GM18520 (cell line): ENCODE data around the gene C4BPB.

Source experiments
- ATAC-seq: cut with Tn5 transposase; IDR thresholded peaks from one replicate; pipeline ENCODE4 v1.9.1; 2021; ENCODE audit not compliant: unreplicated experiment

C4BPB gene

DNA sequence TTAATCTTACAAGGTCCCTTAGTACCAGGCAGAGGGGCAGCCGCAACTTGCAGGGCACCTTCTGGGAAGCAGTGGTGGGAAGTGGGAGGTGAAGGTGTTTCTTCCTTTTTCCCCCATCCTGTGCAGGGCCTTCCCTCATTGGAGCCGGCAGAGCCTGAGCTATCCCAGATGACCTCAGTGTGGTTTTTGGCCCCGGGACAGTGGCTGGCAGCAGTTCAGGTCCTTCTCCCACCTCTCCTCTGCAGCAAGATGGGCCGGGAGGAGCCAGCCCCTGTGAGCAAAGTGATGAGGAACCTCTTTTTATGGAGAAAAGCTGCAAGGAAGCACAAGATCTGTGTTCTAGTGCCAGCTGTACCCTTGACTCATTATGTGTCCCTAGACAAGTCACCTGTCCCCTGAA, 28.8 kb upstream of the C4BPB start:
- ATAC-seq: no peak

DNA sequence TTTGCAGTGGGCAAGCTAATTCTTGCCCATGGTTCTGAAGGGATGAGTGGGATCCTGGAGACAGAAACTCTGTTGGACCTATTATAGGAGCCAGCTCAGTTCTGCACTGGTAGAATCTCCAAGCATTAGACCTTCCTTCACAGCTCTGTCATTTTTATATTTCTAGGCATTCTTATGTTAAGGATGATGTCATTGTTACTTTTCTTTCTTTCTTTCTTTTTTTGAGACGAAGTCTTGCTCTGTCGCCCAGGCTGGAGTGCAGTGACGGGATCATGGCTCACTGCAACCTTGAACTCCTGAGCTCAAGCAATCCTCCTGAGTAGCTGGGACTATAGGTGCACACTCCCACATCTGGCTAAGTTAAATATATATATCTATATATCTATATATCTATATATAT, 28.1 kb upstream of the C4BPB start:
- ATAC-seq: no peak

DNA sequence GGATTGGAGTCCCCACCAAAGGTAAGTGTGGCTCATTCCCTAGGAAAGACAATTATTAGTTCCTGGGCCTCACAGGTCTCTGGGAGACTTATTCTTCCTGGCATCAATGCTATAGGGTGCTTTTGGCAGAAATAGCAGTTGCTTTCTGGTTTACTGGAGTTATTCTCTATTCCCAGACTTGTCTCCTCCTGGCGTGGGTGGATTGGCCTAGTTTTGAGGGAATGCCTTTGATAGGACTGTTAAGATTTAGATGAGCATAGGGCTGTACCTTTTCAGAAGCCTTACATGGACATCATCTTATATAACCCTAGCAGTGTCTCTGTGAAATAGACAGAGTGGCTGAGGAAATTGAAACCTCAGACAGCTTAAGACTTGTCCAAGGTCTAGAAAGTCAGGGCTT, 26.6 kb upstream of the C4BPB start:
- ATAC-seq: no peak

DNA sequence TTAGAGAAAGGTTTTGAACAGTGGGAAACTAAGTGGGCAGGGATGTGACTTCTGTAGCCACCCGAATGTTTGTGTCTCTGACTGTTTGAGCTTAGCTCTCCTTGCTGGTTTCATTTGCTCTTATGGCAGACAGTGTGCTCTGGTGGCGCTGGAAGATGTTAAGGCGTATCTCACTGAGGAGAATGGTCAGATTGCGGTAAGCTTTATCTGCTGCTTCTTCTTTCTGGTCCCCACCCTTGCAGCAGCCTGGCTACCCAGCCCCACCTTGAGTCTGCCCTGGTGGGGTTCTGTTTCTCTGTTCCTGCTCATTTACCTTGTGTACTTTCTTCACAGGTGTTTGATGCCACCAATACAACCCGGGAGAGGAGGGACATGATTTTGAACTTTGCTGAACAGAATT, 25.6 kb upstream of the C4BPB start:
- ATAC-seq: no peak

DNA sequence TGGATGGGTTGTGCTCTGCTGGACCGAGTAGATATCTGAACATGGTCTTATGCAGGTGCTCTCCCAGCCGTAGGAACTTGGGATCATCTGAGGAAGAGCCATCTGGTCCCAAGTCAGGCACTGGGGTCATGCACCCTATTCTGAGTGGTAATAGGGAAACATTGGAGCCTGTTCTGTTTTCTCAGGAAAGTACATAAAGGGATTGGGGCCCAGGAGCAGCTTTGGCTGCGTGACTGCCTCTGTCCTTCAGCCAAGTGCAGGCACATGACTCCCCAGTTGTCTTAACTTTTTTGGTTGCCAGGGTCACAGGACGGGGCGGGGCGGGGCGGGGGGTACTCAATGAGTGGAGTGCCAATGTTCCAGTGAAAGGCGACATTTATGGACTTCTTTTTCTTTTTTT, 24.1 kb upstream of the C4BPB start:
- ATAC-seq: no peak

DNA sequence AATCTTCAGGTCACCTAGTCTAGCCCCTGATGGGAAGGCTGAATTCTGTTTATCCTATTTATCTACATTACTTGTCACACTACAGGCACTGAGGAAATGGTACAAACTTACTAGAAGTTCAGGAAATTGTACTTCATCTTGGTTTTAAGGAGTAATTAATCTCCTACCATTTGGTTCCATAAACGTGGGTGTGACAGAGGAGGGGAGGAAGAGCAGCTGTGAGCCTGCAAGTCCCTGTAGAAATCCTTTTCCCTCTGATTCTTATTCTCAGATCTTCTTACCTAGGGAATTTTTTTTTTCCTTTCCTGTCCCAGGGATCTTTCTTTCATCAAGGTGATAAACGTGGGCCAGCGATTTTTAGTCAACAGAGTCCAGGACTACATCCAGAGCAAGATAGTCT, 21.5 kb upstream of the C4BPB start:
- no peak for ATAC-seq

DNA sequence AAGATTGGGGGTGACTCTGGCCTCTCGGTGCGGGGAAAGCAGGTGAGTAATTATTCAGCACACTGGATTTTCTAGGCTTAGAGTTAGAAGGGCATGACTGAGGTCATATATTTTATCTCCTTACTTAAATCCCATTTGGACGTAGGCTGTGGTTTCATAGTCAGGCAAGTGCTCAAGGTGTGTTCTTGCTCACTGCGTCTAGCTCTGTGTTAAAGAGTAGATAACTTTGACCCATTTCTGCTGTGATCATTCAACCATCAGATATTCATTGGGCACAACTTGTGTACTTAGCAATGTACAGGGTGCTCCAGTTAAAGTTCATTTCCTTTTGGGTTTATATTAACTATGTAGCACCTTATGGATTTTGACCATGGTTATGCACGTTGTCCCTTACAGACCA, 21.0 kb upstream of the C4BPB start:
- ATAC-seq: no peak

DNA sequence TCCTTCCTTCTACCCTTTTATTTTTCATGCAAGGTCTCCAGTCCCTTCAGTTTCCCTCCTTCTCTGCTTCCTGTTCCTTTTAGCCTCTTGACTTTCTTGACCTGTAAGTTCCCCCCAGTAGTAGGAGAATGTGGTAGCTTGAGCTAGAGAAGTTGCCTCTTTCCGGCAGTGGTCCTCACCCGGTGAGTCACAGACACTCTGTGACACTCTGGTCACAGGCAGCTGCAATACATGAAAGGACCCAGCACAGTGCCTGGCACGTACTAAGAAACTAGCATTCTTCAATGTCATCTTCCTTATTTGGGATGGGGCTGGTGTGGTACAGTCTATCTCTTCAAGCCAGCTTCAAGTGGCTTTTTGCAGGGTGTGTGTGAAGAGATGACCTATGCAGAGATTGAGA, 19.6 kb upstream of the C4BPB start:
- no peak for ATAC-seq

DNA sequence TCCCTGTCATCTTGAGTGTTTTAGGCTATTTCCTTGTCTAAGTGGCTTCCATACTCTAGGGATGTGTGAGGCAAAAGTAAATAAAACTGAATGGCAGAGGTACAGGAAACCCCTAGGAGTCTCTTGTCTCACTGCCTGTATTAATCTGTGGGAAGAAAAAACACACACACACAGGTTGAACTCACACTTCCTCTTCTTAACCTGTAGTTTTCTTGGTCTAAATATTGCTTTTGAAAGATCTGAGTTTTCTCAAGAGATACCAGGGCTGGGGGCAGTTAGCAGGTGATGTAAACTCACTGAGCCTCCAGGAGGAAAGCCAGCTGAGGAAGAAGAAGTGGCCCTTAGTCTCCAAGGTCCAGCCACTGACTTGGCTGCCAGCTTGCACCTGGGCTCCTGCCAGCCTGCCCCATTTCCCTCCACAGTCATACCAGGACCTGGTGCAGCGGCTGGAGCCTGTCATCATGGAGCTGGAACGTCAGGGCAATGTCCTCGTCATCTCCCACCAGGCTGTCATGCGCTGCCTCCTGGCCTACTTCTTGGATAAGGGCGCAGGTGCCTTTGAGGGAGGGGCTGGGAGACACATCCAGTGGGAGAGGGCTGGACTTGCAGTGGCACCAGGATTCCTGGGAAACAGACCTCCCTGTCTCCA, 18.7 kb upstream of the C4BPB start:
- no peak for ATAC-seq

DNA sequence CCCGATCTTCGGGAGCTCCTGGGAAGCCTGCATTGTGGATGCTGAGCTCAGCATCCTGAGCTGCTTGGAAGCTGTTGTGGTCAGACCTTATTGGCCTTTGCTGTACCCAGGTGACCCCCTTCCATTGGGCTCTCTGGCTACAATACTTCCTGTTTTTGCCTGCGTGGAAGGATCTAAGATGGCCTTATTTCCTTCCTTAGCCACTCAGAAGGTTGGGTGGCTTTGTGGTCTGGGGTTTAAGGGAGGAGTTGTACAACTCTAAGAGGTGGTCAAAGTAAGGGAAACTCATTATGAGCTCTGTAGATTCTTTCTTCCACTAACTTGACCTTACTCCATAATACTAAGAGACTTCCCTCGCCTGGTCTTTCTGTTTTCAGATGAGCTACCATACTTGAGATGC, 17.8 kb upstream of the C4BPB start:
- ATAC-seq: no peak

DNA sequence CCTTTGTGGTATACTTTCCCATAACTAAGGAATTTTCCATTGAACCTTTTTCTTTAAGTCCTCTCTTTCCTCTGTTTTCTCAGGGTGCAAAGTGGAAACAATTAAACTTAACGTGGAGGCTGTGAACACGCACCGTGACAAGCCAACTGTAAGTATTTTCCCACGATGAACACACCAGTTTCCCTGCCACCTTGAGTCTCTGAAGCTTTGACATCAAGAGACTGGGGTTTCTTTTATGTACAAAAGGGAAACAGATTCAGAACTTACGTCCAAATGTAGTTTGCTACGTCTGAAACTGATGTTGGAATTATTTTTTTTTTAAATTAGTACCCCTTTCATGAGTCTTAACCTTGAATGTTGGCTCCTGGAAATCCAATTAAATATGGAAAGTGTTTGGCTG, 17.2 kb upstream of the C4BPB start:
- no peak for ATAC-seq

DNA sequence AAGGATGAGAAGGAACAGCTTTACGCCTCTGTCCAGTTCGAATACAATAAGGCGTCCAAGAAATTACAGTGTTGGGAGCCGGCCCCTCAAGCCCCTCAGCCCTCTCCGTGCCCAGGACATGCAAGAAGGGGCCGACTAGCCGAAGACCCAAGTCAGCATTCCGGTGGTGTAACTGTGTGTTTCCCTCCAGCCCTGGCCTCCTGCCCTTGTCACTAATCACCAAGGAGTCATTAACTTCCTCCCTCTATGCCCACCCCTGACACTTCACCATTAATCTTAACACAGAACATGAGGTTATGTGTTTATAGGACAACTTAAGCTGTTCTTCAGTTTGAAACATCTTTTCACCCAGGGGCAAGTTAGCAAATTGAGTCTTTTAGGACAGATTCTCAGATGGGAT, 16.4 kb upstream of the C4BPB start:
- no peak for ATAC-seq

DNA sequence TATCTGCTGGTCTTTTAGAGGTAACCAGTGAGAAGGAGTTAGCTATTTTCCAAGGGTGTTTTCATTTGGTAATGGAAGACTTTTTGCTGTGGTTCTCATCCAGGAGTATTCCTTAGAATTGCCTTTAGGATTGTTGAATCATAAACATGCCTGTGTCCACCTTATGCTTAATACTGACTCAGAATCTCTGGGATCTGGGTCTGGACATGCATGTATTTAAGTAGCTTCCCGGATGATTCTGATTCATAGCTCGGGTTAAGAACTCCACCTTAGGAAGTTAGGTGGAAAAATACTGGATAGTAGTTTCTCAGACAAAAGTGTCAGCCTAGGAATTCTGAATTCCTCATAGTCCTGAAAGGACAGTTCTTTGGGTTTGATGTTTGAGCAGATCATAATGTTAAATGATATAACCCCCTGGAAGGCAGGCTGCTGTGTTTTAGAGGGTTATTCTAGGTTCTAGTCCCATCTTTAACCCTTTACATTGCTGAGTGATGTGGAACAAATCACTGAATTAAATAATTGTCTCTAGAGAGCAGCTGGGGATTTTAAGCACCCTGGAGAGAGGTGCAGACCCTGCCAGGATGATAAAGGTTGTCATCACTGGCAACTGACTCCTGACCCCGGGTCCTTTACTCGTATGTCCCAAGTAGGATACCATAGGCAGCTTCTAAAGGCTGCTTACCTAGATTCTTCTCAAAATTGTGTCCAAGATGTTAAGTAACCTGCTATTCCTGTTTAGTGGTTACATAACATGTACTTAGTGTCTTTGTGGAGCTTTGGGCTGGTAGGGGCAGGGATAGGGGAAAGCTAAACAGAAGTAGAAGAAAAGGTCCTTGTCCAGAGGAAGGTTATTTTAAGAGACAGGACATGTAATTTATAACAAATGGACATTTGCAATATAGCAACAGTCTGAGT, 14.5 kb upstream of the C4BPB start:
- ATAC-seq: no peak

DNA sequence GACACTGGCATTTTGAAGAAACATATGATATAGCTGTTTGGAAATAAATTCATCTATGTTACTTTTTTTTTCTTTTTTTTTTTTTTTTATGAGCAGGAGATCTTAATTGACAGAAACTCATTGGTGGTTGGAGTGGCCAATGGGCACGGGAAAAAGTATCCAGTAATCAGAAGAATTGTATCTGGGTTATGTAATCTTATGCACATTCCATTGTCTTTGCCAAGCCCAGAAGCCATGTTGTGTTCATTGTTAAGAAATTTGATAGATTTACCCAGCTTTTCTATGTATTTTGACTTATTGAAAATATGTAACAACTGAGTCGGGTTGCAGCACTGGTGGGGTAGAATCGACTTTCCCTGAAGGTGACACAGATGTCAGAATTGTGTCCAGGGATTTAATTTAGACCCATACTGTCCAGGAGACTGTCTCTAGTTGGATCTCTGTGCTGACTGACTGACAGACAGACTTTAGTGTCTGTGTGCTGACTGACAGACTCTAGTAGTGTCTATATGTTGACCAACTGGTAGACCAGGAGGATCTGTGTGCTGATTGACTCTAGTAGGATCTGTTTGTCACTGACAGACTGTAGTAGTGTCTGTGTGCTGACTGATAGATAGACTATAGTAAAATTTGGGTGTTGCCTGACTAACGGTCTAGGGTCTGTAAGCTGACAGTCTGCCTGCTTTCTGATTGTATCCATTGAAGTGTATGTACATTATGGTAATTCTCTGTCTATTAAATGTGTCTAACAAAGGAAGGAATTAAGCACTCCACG, 12.3 kb upstream of the C4BPB start:
- no peak for ATAC-seq

DNA sequence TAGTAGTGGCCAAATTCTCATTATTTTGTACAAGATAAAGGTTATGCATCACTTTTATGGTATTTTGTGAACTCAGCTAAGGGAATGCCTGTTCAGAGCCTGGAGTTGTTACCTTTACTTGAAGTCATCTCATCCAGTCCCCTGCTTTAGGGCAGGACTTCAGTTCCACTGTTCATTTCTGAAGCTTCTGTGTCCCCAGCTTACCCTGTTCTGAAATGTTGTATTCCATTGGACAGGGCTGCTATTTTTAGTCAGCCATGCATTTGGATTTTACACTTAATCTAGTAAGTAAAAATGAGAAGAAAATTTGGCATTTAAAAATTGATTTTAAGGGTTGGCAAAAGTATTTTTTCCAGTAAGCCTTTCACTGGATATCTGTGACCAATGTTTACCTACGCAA, 11.6 kb upstream of the C4BPB start:
- ATAC-seq: no peak

DNA sequence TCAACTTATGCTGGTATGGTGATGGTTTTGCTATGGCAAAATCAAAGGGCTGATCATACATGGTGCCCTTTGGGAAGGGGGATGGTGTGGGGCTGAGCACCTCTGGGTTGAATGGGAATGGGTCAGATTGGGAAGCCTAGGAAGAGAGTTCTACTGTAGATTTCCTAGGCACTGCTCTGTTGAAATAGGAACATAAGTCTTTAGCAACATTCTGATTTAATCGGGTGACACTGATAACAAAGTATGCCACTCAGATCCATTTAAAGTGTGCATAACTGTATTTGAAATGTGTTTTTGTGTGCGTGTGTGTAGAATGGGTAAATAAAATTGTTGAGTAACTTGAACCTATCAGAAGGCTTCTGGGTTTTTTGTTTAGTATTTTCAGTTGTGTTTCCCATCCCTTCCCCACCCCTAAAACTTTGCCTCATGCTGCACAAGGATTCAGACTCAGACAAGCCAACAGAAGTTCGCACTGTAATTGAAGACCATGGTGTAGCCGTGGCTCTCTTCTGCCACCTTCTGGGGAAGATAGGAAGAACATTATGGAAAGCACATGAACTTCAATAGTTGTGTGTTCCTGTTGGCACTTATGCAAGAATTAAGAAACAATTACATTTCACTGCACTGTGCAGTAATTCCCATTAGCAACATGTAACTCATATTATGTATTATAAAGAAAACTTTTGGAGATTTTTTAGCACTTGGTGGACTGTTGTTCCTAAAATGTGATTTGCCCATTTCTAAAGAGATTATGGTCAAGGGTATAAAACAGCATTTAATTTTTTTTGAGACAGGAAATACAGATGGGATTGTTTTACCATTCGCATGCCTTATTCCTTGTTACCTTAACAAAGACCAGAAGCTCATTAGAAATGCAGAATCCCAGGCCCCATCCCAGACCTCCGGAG, 10.9 kb upstream of the C4BPB start:
- ATAC-seq: no peak

DNA sequence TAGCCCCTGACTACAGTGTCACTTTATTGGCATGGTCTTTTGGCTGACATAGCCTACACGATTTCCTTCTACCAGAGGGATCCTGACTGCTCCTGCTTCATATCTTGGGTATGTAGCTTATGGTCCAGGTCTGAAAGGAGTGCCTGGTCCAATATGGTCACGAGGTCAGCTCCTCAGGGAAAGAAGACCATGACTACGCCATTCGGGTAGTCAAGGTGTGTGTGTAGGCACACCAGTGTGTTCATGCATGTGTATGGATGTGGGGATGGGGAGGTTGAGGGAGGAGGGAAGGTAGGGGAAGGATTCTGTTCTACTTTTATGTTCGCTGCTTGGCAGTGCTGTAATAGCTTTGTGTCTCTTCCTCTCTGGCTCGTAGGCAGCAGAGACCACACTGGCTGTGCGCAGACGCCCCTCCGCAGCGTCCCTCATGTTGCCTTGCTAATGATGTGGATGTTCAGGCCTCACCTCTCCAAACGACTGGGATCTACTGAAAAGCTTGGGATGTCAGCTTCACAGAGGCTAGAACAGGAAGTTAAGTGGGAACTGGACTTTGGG, 10.0 kb upstream of the C4BPB start:
- ATAC-seq: no peak

DNA sequence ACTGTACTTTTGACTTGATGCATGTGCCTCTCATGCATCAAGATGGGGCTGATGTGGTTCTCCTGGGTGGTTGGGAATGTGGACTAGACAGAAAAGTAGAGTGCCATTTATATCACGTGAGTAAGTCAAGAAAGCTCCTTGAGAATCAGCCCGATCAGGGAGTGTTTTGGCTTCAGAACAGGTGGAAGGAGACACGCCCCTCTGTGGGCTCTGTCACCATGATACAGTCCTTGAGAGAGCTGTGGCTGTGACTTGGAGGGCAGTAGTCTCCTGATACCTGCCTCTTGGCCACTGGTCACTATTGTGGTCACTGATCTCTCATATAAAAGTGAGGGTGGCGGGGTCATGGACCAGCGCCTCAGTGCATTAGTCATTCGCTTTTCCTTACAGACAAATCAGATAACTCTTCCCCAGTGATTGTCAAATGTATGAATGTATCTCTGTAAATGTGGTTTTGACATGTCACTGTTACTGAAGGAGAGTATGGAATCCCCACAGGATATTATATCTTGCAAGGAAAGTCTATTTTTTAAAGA, 8.9 kb upstream of the C4BPB start:
- ATAC-seq: no peak

DNA sequence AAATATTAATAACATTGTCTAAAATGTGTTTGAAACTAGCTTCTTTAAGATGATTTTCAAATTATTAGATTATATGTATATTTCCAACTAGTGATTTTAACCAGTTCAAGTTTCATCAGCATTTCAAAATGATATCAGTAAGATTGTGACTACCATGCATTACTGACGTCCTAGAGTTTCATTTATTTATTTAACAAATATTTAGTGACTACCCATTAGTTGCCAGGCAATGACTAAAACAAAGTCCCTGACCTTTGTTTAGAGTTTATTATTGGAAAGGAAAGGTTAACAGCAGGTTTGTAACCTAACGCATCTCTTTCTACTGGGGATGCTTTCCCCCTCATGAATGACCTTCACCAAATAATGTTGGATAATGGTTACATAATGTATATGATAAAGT, 7.6 kb upstream of the C4BPB start:
- ATAC-seq: no peak

DNA sequence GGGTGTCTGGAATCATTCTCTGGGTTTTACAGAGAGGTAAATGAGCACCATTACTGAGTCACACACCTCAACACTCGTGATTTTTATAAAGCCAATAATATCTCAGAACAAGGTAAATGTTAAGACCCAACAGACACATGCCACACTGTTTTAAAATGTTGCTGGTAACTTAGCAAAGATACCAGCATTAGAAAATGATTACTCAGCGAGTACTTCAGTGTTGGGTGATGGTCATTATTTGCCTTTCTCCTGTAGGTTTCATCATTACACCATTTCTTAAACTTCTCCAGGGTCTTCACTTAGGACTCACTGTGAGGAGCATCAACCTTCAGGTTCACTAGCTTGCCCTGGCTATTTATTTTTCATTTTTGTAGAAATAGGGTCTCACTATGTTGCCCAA, 6.9 kb upstream of the C4BPB start:
- no peak for ATAC-seq
